ENCODE measurements around the gene CDK5RAP1. TPM values are rescaled to one million over a fixed set of nuclear protein-coding genes. Genes with fewer than 3 reads are reported as not detected.

Gene CDK5RAP1
- polyA plus RNA-seq, 1 donor (not counting 4 experiments of a cell fraction or from before 2014, with no cell fraction given) = 34.0 TPM

GRCh38 chr20:33317424-33318095, 83.8 kb downstream of the CDK5RAP1 start:
- Histone ChIP-seq H3K4me2 (ENCODE audit: control insufficient read depth, extremely low read depth, insufficient read depth, low read depth, low read length) (no peak overlapping the region), H2AFZ (ENCODE audit: control insufficient read depth, low read length) (no peak overlapping the region), H3K4me1 (ENCODE audit: control insufficient read depth, extremely low read depth, insufficient read depth, low read length) (no peaks in the 10 kb centered on the region), H3K27ac (ENCODE audit: control insufficient read depth, insufficient read depth, low read length) (no peak overlapping the region), H3K36me3 (ENCODE audit: control insufficient read depth in 2 of 2, extremely low read depth in 1 of 2, insufficient read depth in 2 of 2, low read length in 2 of 2) (no peaks in the 10 kb centered on the region), H3K9ac (ENCODE audit: control insufficient read depth, extremely low read depth, insufficient read depth, low read length) (no peak overlapping the region), H3K9me1 (ENCODE audit: control insufficient read depth, extremely low read depth, insufficient read depth, low read length) (no peaks in the 10 kb centered on the region), H3K4me3 (ENCODE audit: control insufficient read depth in 2 of 3, extremely low read depth in 1 of 3, insufficient read depth in 2 of 3, low read depth in 1 of 3, low read length in 3 of 3) (no peak overlapping the region), H3K79me2 (ENCODE audit: control insufficient read depth, insufficient read depth, low read length) (no peaks in the 10 kb centered on the region), H3K9me3 (ENCODE audit: control insufficient read depth, low read depth, low read length) (no peaks in the 10 kb centered on the region), H4K20me1 (ENCODE audit: control insufficient read depth, extremely low read depth, insufficient read depth, low read length) (no peaks in the 10 kb centered on the region), H3K27me3 (ENCODE audit: control insufficient read depth, extremely low read depth, insufficient read depth, low read length) (peaks cover 4% of the 10 kb centered on the region)
- FAIRE-seq (no peak), DNase-seq (ENCODE audit: low read depth, low spot score) (no peak)
- dilution Hi-C loops (cut with MboI; ENCODE audit: extremely low pct_ligation_motif_present, low sequenced_read_pairs) = no loop called here
- TF ChIP-seq EZH2 (IDR thresholded peaks at IDR 0.05; ENCODE audit: low read length) (no peak), CTCF (optimal IDR thresholded peaks at IDR 0.05 in 1 of 3, IDR thresholded peaks at IDR 0.05 in 1 of 3, conservative IDR thresholded peaks at IDR 0.05 in 1 of 3; ENCODE audit: extremely low read depth in 1 of 3, insufficient read depth in 2 of 3, low read length in 3 of 3) (no peak)

- Histone ChIP-seq H3K9me1 (ENCODE audit: control insufficient read depth, extremely low read depth, insufficient read depth, low read length) (no peaks in the 10 kb centered on the region), H3K9me3 (ENCODE audit: control insufficient read depth, low read depth, low read length) (no peaks in the 10 kb centered on the region), H3K36me3 (ENCODE audit: control insufficient read depth in 2 of 2, extremely low read depth in 1 of 2, insufficient read depth in 2 of 2, low read length in 2 of 2) (no peaks in the 10 kb centered on the region), H3K27ac (ENCODE audit: control insufficient read depth, insufficient read depth, low read length) (no peak overlapping the region), H3K4me1 (ENCODE audit: control insufficient read depth, extremely low read depth, insufficient read depth, low read length) (no peaks in the 10 kb centered on the region), H3K4me2 (ENCODE audit: control insufficient read depth, extremely low read depth, insufficient read depth, low read depth, low read length) (no peak overlapping the region), H3K4me3 (ENCODE audit: control insufficient read depth in 2 of 3, extremely low read depth in 1 of 3, insufficient read depth in 2 of 3, low read depth in 1 of 3, low read length in 3 of 3) (no peak overlapping the region), H3K27me3 (ENCODE audit: control insufficient read depth, extremely low read depth, insufficient read depth, low read length) (peaks cover 4% of the 10 kb centered on the region), H2AFZ (ENCODE audit: control insufficient read depth, low read length) (no peak overlapping the region), H3K79me2 (ENCODE audit: control insufficient read depth, insufficient read depth, low read length) (no peaks in the 10 kb centered on the region), H3K9ac (ENCODE audit: control insufficient read depth, extremely low read depth, insufficient read depth, low read length) (no peak overlapping the region), H4K20me1 (ENCODE audit: control insufficient read depth, extremely low read depth, insufficient read depth, low read length) (no peaks in the 10 kb centered on the region)
- dilution Hi-C loops (cut with MboI; ENCODE audit: extremely low pct_ligation_motif_present, low sequenced_read_pairs) = no loop called here
- DNase-seq (ENCODE audit: low read depth, low spot score) = no peak
- TF ChIP-seq CTCF (optimal IDR thresholded peaks at IDR 0.05 in 1 of 3, IDR thresholded peaks at IDR 0.05 in 1 of 3, conservative IDR thresholded peaks at IDR 0.05 in 1 of 3; ENCODE audit: extremely low read depth in 1 of 3, insufficient read depth in 2 of 3, low read length in 3 of 3) = no peak
- TF ChIP-seq EZH2 (IDR thresholded peaks at IDR 0.05; ENCODE audit: low read length) = no peak
- FAIRE-seq = no peak
These were observed 84.4 kb downstream of the CDK5RAP1 start for GRCh38 chr20:33316958-33317357.
